GM23338 (cell line): ENCODE measurements around the gene CD68. TPM values are rescaled to one million over a fixed set of nuclear protein-coding genes. Genes with fewer than 3 reads are reported as not detected.

ENCODE experiments used
- ATAC-seq: fragments of 200-7000 bp; cut with Tn5 transposase; 3 replicates; pipeline ENCODE4 v1.9.1; 2020
- DNase-seq: peaks from one replicate; pipeline ENCODE4 v3.0.0-alpha.2; 2015; ENCODE audit warnings: low spot score
- H2AFZ ChIP-seq: fragments of 200-600 bp; sonication (generic); 2 replicates; pipeline ENCODE4 v1.8.0; 2016; ENCODE audit warnings: antibody characterized with exemption, mild to moderate bottlenecking, moderate library complexity
- H3F3A ChIP-seq: fragments of 200-600 bp; sonication (generic); replicated peaks from 2 replicates; pipeline ENCODE4 v1.8.0; 2017; ENCODE audit warnings: antibody characterized with exemption, mixed run types, low read depth
- H3K27ac ChIP-seq: fragments of 200-600 bp; sonication (generic); 2 replicates; pipeline ENCODE4 v1.6.1; 2016; ENCODE audit warnings: low read depth
- H3K27me3 ChIP-seq: fragments of 200-600 bp; sonication (generic); 2 replicates; pipeline ENCODE4 v1.8.0; 2016; ENCODE audit warnings: mild to moderate bottlenecking, mixed run types, moderate library complexity; ENCODE audit not compliant: insufficient read depth
- H3K36me3 ChIP-seq: fragments of 200-600 bp; sonication (generic); 2 replicates; pipeline ENCODE4 v1.8.0; 2016; ENCODE audit warnings: mild to moderate bottlenecking; ENCODE audit not compliant: insufficient read depth
- H3K4me1 ChIP-seq: fragments of 200-600 bp; sonication (generic); 2 replicates; pipeline ENCODE4 v1.8.0; 2016; ENCODE audit warnings: mild to moderate bottlenecking, moderate library complexity; ENCODE audit not compliant: insufficient read depth
- H3K4me2 ChIP-seq: fragments of 200-600 bp; sonication (generic); 2 replicates; pipeline ENCODE4 v1.7.1; 2017; ENCODE audit warnings: mixed run types
- H3K4me3 ChIP-seq: fragments of 200-600 bp; sonication (generic); 2 replicates; pipeline ENCODE4 v1.6.1; 2016; ENCODE audit warnings: mixed run types
- H3K79me2 ChIP-seq: fragments of 200-600 bp; sonication (generic); replicated peaks from 2 replicates; pipeline ENCODE4 v1.8.0; 2017; ENCODE audit warnings: mild to moderate bottlenecking; ENCODE audit not compliant: insufficient read depth
- H3K9me2 ChIP-seq: fragments of 200-600 bp; sonication (generic); 2 replicates; pipeline ENCODE4 v1.8.0; 2017; ENCODE audit not compliant: insufficient read depth
- H4K20me1 ChIP-seq: fragments of 200-600 bp; sonication (generic); replicated peaks from 2 replicates; pipeline ENCODE4 v1.8.0; 2017; ENCODE audit warnings: mild to moderate bottlenecking; ENCODE audit not compliant: insufficient read depth
- H3K27ac Mint-ChIP-seq: 2 replicates; pipeline ENCODE4 v1.8.0; 2020; ENCODE audit warnings: inconsistent platforms, mild to moderate bottlenecking, moderate library complexity, mixed read lengths
- H3K27me3 Mint-ChIP-seq: 3 replicates; pipeline ENCODE4 v1.8.0; 2022; ENCODE audit warnings: low read depth, mild to moderate bottlenecking, moderate library complexity, mixed read lengths, inconsistent platforms; ENCODE audit not compliant: insufficient read depth, poor library complexity
- H3K36me3 Mint-ChIP-seq: 3 replicates; pipeline ENCODE4 v1.8.0; 2021; ENCODE audit warnings: low read depth, mild to moderate bottlenecking, inconsistent platforms, moderate library complexity, mixed read lengths
- H3K4me1 Mint-ChIP-seq: 3 replicates; pipeline ENCODE4 v1.8.0; 2020; ENCODE audit warnings: mild to moderate bottlenecking, inconsistent platforms, mixed read lengths
- H3K4me3 Mint-ChIP-seq: 3 replicates; pipeline ENCODE4 v1.8.0; 2021; ENCODE audit warnings: moderate library complexity, mild to moderate bottlenecking, inconsistent platforms, mixed read lengths
- H3K9me3 Mint-ChIP-seq: 3 replicates; pipeline ENCODE4 v1.8.0; 2020; ENCODE audit warnings: moderate library complexity, mild to moderate bottlenecking, inconsistent platforms, mixed read lengths
- CREB1 ChIP-seq: fragments of 250-450 bp; sonication (Bioruptor Pico); IDR thresholded peaks from 2 replicates; pipeline ENCODE4 v1.5.0; 2020; ENCODE audit warnings: low read depth, mild to moderate bottlenecking, moderate library complexity
- CTCF ChIP-seq, 2 experiments: fragments of 200-600 bp in 1 of 2; sonication (generic) in 1 of 2; conservative IDR thresholded peaks; 2 replicates each; pipeline versions ENCODE4 v1.5.1 to v1.6.1; 2016 to 2017; ENCODE audit warnings: antibody characterized with exemption in 2 of 2, low read depth in 2 of 2, mild to moderate bottlenecking in 2 of 2, moderate library complexity in 1 of 2
- EZH2phosphoT487 ChIP-seq: fragments of 200-600 bp; sonication (generic); IDR thresholded peaks from one replicate; pipeline ENCODE4 v1.8.1; 2018; ENCODE audit warnings: antibody characterized with exemption; ENCODE audit not compliant: unreplicated experiment
- NANOG ChIP-seq: IDR thresholded peaks from 2 replicates; pipeline ENCODE4 v1.6.1; 2016; ENCODE audit warnings: antibody characterized with exemption, borderline replicate concordance
- ZNF114 ChIP-seq: fragments of 250-450 bp; sonication (Bioruptor Pico); IDR thresholded peaks from 2 replicates; pipeline ENCODE4 v1.5.0; 2020; ENCODE audit warnings: mild to moderate bottlenecking, moderate library complexity
- ZNF462 ChIP-seq: fragments of 250-450 bp; sonication (Bioruptor Pico); IDR thresholded peaks from 2 replicates; pipeline ENCODE4 v1.5.0; 2020; ENCODE audit warnings: mild to moderate bottlenecking, moderate library complexity
- polyA plus RNA-seq: library from polyadenylated mRNA; unstranded; fragments of >200 nt; fragmentation: Nextera tagmentation; extraction: Ambion mirVana; gene quantifications from 2 replicates; pipeline ENCODE4 v1.2.1, GENCODE V29; 2016
- total RNA-seq: library from RNA; depleted of rRNA; stranded (reverse); fragments of >200 nt; shearing (Covaris generic); gene quantifications from 2 replicates; pipeline ENCODE4 v1.2.3, GENCODE V29; 2014

The CD68 gene
- total and polyA plus RNA-seq, 2 experiments from 2014 or later: not detected

GRCh38 chr17:7626307-7626706, 46.9 kb downstream of the CD68 start:
- Histone ChIP-seq H3K27ac (no peak overlapping the region), H3K79me2 (peaks cover 4% of the 10 kb centered on the region; the same call in 1 of the 2 replicates), H3K4me2 (peak overlapping the region; percentile 90), H3F3A (peaks cover 11% of the 10 kb centered on the region; the same call in 1 of the 2 replicates), H4K20me1 (no peaks in the 10 kb centered on the region), H3K27me3 (no peaks in the 10 kb centered on the region), H3K4me3 (peak overlapping the region; percentile 97; the same call in 1 of the 2 replicates), H2AFZ (no peak overlapping the region), H3K4me1 (peaks cover 7% of the 10 kb centered on the region), H3K36me3 (no peaks in the 10 kb centered on the region), H3K9me2 (no peaks in the 10 kb centered on the region)
- ATAC-seq (no peak), DNase-seq (no peak)
- peaks cover 9% of the 10 kb centered on the region for H3K4me1 Mint-ChIP-seq
- H3K27ac Mint-ChIP-seq: 0 out of 2 replicates have a peak overlapping the region, but pooled peaks have one; percentile 53
- peaks cover 13% of the 10 kb centered on the region; the same call in 2 of the 3 replicates for H3K36me3 Mint-ChIP-seq
- no peaks in the 10 kb centered on the region for H3K9me3 Mint-ChIP-seq
- TF ChIP-seq NANOG (no peak), CREB1 (CRISPR knock-in tag) (no peak), EZH2phosphoT487 (no peak)
- peaks cover 13% of the 10 kb centered on the region for H3K27me3 Mint-ChIP-seq
- peak overlapping the region; percentile 90 for H3K4me3 Mint-ChIP-seq

- peak overlapping the region; percentile 97 for H3K4me3 ChIP-seq
- H3F3A ChIP-seq: peaks cover 12% of the 10 kb centered on the region; the same call in 1 of the 2 replicates
- peaks cover 9% of the 10 kb centered on the region for H3K4me1 Mint-ChIP-seq
- H3K4me2 ChIP-seq: peak overlapping the region; percentile 90
- H4K20me1 ChIP-seq: no peaks in the 10 kb centered on the region
- peaks cover 13% of the 10 kb centered on the region for H3K27me3 Mint-ChIP-seq
- no peak for TF ChIP-seq ZNF114 (CRISPR knock-in tag)
- no peak for TF ChIP-seq EZH2phosphoT487
- no peak for TF ChIP-seq ZNF462 (CRISPR knock-in tag)
- TF ChIP-seq CTCF (conservative IDR thresholded peaks at IDR 0.05; ENCODE audit: low read depth in 2 of 2): no peak
- peak overlapping the region; percentile 93 for H3K27ac Mint-ChIP-seq
- ATAC-seq (peak; percentile 8; the same call in 2 of the 3 replicates), DNase-seq (no peak)
- peaks cover 13% of the 10 kb centered on the region; the same call in 2 of the 3 replicates for H3K36me3 Mint-ChIP-seq
- peak overlapping the region; percentile 90 for H3K4me3 Mint-ChIP-seq
- H3K9me2 ChIP-seq: no peaks in the 10 kb centered on the region
- H2AFZ ChIP-seq: peak overlapping the region; percentile 97; the same call in 1 of the 2 replicates
- no peaks in the 10 kb centered on the region for H3K36me3 ChIP-seq
- H3K27ac ChIP-seq: peak overlapping the region; percentile 99
- H3K4me1 ChIP-seq: peaks cover 7% of the 10 kb centered on the region
- no peaks in the 10 kb centered on the region for H3K27me3 ChIP-seq
- no peaks in the 10 kb centered on the region for H3K9me3 Mint-ChIP-seq
- peaks cover 4% of the 10 kb centered on the region; the same call in 1 of the 2 replicates for H3K79me2 ChIP-seq
Observed at GRCh38 chr17:7626956-7627249, 47.5 kb downstream of the CD68 start.
